Measurements from ENCODE around the gene USP49.

USP49 gene

GRCh38 chr6:41874741-41875140, 20.4 kb downstream of the USP49 start:
- DNase-seq (ENCODE audit: low read depth in 2 of 2) = no peak

GRCh38 chr6:41872147-41872546, 23.0 kb downstream of the USP49 start:
- DNase-seq (ENCODE audit: low read depth in 2 of 2) = no peak

GRCh38 chr6:41871691-41872090, 23.5 kb downstream of the USP49 start:
- DNase-seq (ENCODE audit: low read depth in 2 of 2) = no peak

- no peak for DNase-seq (ENCODE audit: low read depth in 2 of 2)
These were observed 35.8 kb downstream of the USP49 start for GRCh38 chr6:41859356-41859755.

GRCh38 chr6:41858703-41859102, 36.5 kb downstream of the USP49 start:
- DNase-seq (ENCODE audit: low read depth in 2 of 2) = no peak

GRCh38 chr6:41850861-41851260, 44.3 kb downstream of the USP49 start:
- DNase-seq (ENCODE audit: low read depth in 2 of 2) = no peak

- peak in 1 of 2 donors; percentile 31 for DNase-seq (ENCODE audit: low read depth in 2 of 2)
These were observed 48.4 kb downstream of the USP49 start for GRCh38 chr6:41846666-41847237.

GRCh38 chr6:41843178-41843577, 52.0 kb downstream of the USP49 start:
- DNase-seq (ENCODE audit: low read depth in 2 of 2) = no peak

GRCh38 chr6:41840326-41840725, 54.8 kb downstream of the USP49 start:
- DNase-seq (ENCODE audit: low read depth in 2 of 2) = no peak

- DNase-seq (ENCODE audit: low read depth in 2 of 2) = no peak
These were observed 58.5 kb downstream of the USP49 start for GRCh38 chr6:41836660-41837052.

GRCh38 chr6:41836022-41836659, 59.0 kb downstream of the USP49 start:
- no peak for DNase-seq (ENCODE audit: low read depth in 2 of 2)

- no peak for DNase-seq (ENCODE audit: low read depth in 2 of 2)
These were observed 62.9 kb downstream of the USP49 start for GRCh38 chr6:41832263-41832662.

GRCh38 chr6:41826343-41827022, 68.7 kb downstream of the USP49 start:
- no peak for DNase-seq (ENCODE audit: low read depth in 2 of 2)

GRCh38 chr6:41824571-41825569, 70.3 kb downstream of the USP49 start:
- no peak for DNase-seq (ENCODE audit: low read depth in 2 of 2)

- no peak for DNase-seq (ENCODE audit: low read depth in 2 of 2)
These were observed 72.0 kb downstream of the USP49 start for GRCh38 chr6:41823178-41823577.

- DNase-seq (ENCODE audit: low read depth in 2 of 2) = no peak
These were observed 73.2 kb downstream of the USP49 start for GRCh38 chr6:41822021-41822420.

GRCh38 chr6:41821266-41821665, 73.9 kb downstream of the USP49 start:
- no peak for DNase-seq (ENCODE audit: low read depth in 2 of 2)

- no peak for DNase-seq (ENCODE audit: low read depth in 2 of 2)
These were observed 76.7 kb downstream of the USP49 start for GRCh38 chr6:41818271-41819054.

GRCh38 chr6:41815587-41815986, 79.6 kb downstream of the USP49 start:
- DNase-seq (ENCODE audit: low read depth in 2 of 2) = no peak

GRCh38 chr6:41814629-41815028, 80.5 kb downstream of the USP49 start:
- DNase-seq (ENCODE audit: low read depth in 2 of 2) = no peak

GRCh38 chr6:41813956-41814355, 81.2 kb downstream of the USP49 start:
- DNase-seq (ENCODE audit: low read depth in 2 of 2) = no peak

Data from stimulated activated CD8-positive, alpha-beta memory T cell treated with anti-CD3 and anti-CD28 coated beads, Interleukin-7, amount 100 ng/mL, for 4 hours (primary cell).